Upper lobe of left lung (tissue), 6 donors: Measurements from ENCODE around the gene MOCS1. TPM values are rescaled to one million over a fixed set of nuclear protein-coding genes. Genes with fewer than 3 reads are reported as not detected.
A peak's percentile ranks its signal among the peaks of the same experiment; 100 is the strongest.

ENCODE experiments used
- ATAC-seq, 2 donors: fragments of 200-7000 bp; cut with Tn5 transposase; one replicate each; pipeline ENCODE4 v1.9.1; 2022; ENCODE audit warnings: mild to moderate bottlenecking in 2 of 2, moderate library complexity in 2 of 2; ENCODE audit not compliant: low FRiP score in 2 of 2
- DNase-seq, 2 donors: peaks; one replicate each; pipeline ENCODE4 v3.0.0-alpha.2; 2019 to 2020
- H3K27ac ChIP-seq, 4 donors: fragments of 200-600 bp; sonication (generic); one replicate each; pipeline ENCODE4 v1.5.1; 2016 to 2019
- H3K27me3 ChIP-seq, 4 donors: fragments of 200-600 bp; sonication (generic); one replicate each; pipeline ENCODE4 v1.5.1; 2017 to 2019
- H3K36me3 ChIP-seq, 4 donors: fragments of 200-600 bp; sonication (generic); one replicate each; pipeline ENCODE4 v1.5.1; 2016 to 2019
- H3K4me1 ChIP-seq, 4 donors: fragments of 200-600 bp; sonication (generic); one replicate each; pipeline ENCODE4 v1.5.1; 2018 to 2019
- H3K4me3 ChIP-seq, 4 donors: fragments of 200-600 bp; sonication (generic); one replicate each; pipeline ENCODE4 v1.5.1; 2017 to 2019; ENCODE audit warnings: mild to moderate bottlenecking in 2 of 4, moderate library complexity in 1 of 4
- H3K9me3 ChIP-seq, 4 donors: fragments of 200-600 bp; sonication (generic); one replicate each; pipeline ENCODE4 v1.5.1; 2018 to 2019
- EP300 ChIP-seq, 4 donors: sonication (generic); formaldehyde crosslinking; IDR thresholded peaks; one replicate each; pipeline ENCODE4 v1.5.1; 2017; ENCODE audit warnings: antibody characterized with exemption in 4 of 4, control low read depth in 2 of 4
- POLR2A ChIP-seq, 4 donors: fragments of 450-650 bp; IDR thresholded peaks; one replicate each; pipeline ENCODE4 v1.5.1; 2016 to 2017; ENCODE audit warnings: antibody characterized with exemption in 4 of 4, mild to moderate bottlenecking in 2 of 4
- POLR2AphosphoS5 ChIP-seq, 2 donors: sonication (generic); formaldehyde crosslinking; IDR thresholded peaks; one replicate each; pipeline ENCODE4 v1.5.1; 2017; ENCODE audit warnings: antibody characterized with exemption in 2 of 2
- WGBS, 2 donors: methylation state at CpG; one replicate each; pipeline ENCODE4 v1.1.5; 2017 to 2018; 5-methylcytosine and 5-hydroxymethylcytosine counted together
- total RNA-seq, 6 donors: library from RNA; depleted of rRNA in 4 of 6; stranded (reverse); fragments of >200 nt in 4 of 6; gene quantifications; one replicate each; pipeline versions ENCODE4 v1.1.0 to v1.2.1, GENCODE V29; 2016 to 2021
- TF ChIP-seq, protein P1 (sequence below), 6 experiments: fragments of 450-650 bp in 4 of 6; fragments of 200-600 bp in 2 of 6; sonication (generic) in 2 of 6; IDR thresholded peaks; one replicate each; pipeline ENCODE4 v1.5.1; 2016 to 2019; ENCODE audit warnings: antibody characterized with exemption in 6 of 6
- donor health status: DM: no; HTN: no; CAD: no; lungs with moderate emphysema.
- donor health status: DM: no; HTN: yes; CAD: no; lungs with severe emphysema.

The MOCS1 gene
- total RNA-seq, 6 donors from 2014 or later, result 15.0 to 49.2 (median 26.3) TPM

DNA sequence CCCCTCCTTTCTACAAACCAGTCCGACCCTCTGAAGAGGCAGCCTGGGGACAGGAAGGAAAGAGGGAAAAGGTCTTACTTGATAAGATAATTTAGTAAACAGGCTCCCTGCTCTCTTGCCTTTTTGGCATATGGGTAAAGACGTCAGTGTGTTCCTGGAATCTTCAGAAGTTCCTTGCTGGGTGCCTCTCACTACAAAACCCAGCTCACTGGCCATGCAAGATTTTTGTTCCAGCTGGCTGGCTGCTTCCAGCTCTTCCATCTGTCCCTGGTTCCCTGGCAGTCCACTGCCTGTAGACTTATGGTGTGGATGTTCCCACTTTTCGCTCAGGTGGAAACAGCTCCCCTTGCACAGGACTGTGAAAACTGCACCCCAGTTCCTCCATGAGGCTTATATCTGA is 57.4 kb downstream of the MOCS1 start:
- no peaks in the 10 kb centered on the region for H3K9me3 ChIP-seq
- DNase-seq (no peak), ATAC-seq (no peak)
- WGBS, 2 donors, result 59 to 63% methylated on average over 3 of the region's 3 CpGs
- no peak overlapping the region for H3K4me3 ChIP-seq
- H3K27ac ChIP-seq, result no peak overlapping the region
- no peaks in the 10 kb centered on the region for H3K27me3 ChIP-seq
- H3K36me3 ChIP-seq, result peaks cover 0 to 51% (median 27%) of the 10 kb centered on the region in 4 donors
- TF ChIP-seq POLR2AphosphoS5 (IDR thresholded peaks at IDR 0.05), result no peak
- no peak for TF ChIP-seq POLR2A (IDR thresholded peaks at IDR 0.05)
- peaks cover 0 to 1% (median 0%) of the 10 kb centered on the region in 4 donors for H3K4me1 ChIP-seq

DNA sequence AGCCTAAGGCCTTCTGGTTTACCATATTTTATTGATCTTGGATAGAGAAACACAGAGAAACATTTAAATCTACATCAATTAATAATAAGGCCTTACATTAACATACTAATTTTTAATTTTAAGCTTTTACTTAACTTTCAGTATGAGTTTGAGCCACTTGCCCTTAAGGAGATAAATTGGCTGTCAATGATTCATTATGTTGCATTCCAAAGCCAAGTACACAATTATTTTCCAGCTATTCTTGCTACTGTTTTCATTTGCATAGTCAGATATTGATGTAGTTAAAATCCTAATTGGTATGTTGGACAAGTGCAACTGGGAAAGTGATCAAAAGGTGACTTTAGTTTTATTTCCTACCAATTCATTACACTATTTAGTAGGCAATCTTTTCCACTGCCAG is 58.2 kb downstream of the MOCS1 start:
- Histone ChIP-seq H3K27ac (no peak overlapping the region), H3K27me3 (no peaks in the 10 kb centered on the region), H3K4me1 (no peaks in the 10 kb centered on the region), H3K9me3 (no peaks in the 10 kb centered on the region), H3K4me3 (no peak overlapping the region), H3K36me3 (peaks cover 0 to 52% (median 27%) of the 10 kb centered on the region in 4 donors)
- TF ChIP-seq, protein P1, sequence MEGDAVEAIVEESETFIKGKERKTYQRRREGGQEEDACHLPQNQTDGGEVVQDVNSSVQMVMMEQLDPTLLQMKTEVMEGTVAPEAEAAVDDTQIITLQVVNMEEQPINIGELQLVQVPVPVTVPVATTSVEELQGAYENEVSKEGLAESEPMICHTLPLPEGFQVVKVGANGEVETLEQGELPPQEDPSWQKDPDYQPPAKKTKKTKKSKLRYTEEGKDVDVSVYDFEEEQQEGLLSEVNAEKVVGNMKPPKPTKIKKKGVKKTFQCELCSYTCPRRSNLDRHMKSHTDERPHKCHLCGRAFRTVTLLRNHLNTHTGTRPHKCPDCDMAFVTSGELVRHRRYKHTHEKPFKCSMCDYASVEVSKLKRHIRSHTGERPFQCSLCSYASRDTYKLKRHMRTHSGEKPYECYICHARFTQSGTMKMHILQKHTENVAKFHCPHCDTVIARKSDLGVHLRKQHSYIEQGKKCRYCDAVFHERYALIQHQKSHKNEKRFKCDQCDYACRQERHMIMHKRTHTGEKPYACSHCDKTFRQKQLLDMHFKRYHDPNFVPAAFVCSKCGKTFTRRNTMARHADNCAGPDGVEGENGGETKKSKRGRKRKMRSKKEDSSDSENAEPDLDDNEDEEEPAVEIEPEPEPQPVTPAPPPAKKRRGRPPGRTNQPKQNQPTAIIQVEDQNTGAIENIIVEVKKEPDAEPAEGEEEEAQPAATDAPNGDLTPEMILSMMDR (IDR thresholded peaks at IDR 0.05), result no peak
- TF ChIP-seq POLR2A (IDR thresholded peaks at IDR 0.05), result no peak
- TF ChIP-seq POLR2AphosphoS5 (IDR thresholded peaks at IDR 0.05), result no peak
- TF ChIP-seq EP300 (IDR thresholded peaks at IDR 0.05), result no peak
- ATAC-seq, result no peak
- DNase-seq, result no peak

DNA sequence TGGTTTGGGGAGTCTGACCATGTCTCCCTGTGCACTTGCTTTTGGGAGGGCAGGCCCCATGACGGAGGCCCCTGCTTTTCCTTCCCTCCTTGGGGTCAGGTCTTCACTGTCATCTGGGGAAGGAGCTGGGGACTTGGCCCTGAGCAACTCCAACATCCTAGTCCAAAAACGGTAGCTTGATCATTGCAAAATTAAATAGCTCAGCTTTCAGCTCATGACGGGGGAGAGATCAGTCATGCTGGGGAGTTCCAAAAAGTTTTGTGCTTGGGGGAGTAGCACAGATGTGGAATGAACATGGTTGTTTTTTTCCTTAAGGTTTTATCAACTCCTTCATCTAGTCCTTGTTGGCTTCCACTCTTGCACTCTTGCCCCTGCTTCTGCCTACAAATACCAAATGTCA is 60.8 kb downstream of the MOCS1 start:
- H3K27me3 ChIP-seq, result no peaks in the 10 kb centered on the region
- ATAC-seq (no peak), DNase-seq (no peak)
- no peaks in the 10 kb centered on the region for H3K4me1 ChIP-seq
- WGBS, 2 donors, result 87 to 92% methylated on average over 3 of the region's 3 CpGs
- TF ChIP-seq, protein P1 (IDR thresholded peaks at IDR 0.05), result no peak
- TF ChIP-seq POLR2A (IDR thresholded peaks at IDR 0.05) (no peak), EP300 (IDR thresholded peaks at IDR 0.05) (no peak), POLR2AphosphoS5 (IDR thresholded peaks at IDR 0.05) (no peak)
- H3K4me3 ChIP-seq, result no peak overlapping the region
- H3K9me3 ChIP-seq, result no peaks in the 10 kb centered on the region
- no peak overlapping the region for H3K27ac ChIP-seq
- H3K36me3 ChIP-seq, result peaks cover 3 to 61% (median 27%) of the 10 kb centered on the region in 4 donors

DNA sequence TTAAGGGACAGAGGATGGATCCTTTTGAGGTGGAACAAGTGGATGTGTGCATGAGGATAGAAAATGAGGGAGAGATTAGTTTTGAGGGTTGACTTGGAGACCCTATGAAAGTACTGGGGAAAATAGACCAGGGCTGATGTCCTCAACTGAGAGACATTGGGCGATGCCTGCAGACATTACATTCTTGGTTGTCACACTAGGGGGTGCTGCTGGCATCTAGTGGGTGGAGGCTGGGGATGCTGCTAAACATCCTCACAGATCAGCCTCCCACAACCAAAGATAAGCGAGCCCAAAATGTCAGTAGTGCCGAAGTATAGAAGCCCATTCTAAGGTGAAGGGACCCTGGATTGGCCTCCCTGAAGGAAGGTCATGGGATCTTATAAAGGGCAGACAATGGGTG is 63.3 kb downstream of the MOCS1 start:
- Histone ChIP-seq H3K27me3 (no peaks in the 10 kb centered on the region), H3K9me3 (no peaks in the 10 kb centered on the region), H3K4me3 (no peak overlapping the region), H3K36me3 (peaks cover 12 to 57% (median 24%) of the 10 kb centered on the region in 4 donors), H3K27ac (no peak overlapping the region), H3K4me1 (no peaks in the 10 kb centered on the region)
- WGBS, 2 donors, result 87 to 93% methylated on average over 1 to 3 of the region's 3 CpGs
- ATAC-seq (no peak), DNase-seq (peak in 1 of 2 donors; percentile 17)
- TF ChIP-seq POLR2AphosphoS5 (IDR thresholded peaks at IDR 0.05) (no peak), EP300 (IDR thresholded peaks at IDR 0.05) (no peak), POLR2A (IDR thresholded peaks at IDR 0.05) (no peak)
- TF ChIP-seq, protein P1 (IDR thresholded peaks at IDR 0.05), result no peak

DNA sequence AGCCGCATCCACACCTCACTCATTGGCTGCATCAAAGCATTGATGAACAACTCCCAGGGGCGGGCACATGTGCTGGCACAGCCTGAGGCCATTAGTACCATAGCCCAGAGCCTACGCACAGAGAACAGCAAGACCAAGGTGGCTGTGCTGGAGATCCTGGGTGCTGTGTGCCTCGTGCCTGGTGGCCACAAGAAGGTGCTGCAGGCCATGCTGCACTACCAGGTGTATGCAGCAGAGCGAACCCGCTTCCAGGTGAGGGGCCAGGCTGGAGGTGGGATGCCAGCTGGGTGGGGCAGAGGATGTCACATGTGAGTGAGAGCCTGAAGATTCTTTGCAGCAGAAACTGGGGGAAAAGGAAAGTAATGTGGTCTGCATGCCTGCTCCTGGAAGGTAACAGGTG is 66.7 kb downstream of the MOCS1 start:
- Histone ChIP-seq H3K4me3 (no peak overlapping the region), H3K27ac (no peak overlapping the region), H3K4me1 (no peaks in the 10 kb centered on the region), H3K36me3 (peaks cover 3 to 29% (median 11%) of the 10 kb centered on the region in 4 donors), H3K27me3 (no peaks in the 10 kb centered on the region), H3K9me3 (no peaks in the 10 kb centered on the region)
- DNase-seq (no peak), ATAC-seq (no peak)
- TF ChIP-seq POLR2AphosphoS5 (IDR thresholded peaks at IDR 0.05) (no peak), POLR2A (IDR thresholded peaks at IDR 0.05) (no peak), EP300 (IDR thresholded peaks at IDR 0.05) (no peak)
- TF ChIP-seq, protein P1 (IDR thresholded peaks at IDR 0.05), result no peak
- 83 to 90% methylated on average over 5 to 6 of the region's 6 CpGs for WGBS, 2 donors
